ENCODE data around the gene B3GNT8.

- TF ChIP-seq GABPA (IDR thresholded peaks at IDR 0.05 in 1 of 2, conservative IDR thresholded peaks at IDR 0.05 in 1 of 2): no peak
- TF ChIP-seq, protein P1, sequence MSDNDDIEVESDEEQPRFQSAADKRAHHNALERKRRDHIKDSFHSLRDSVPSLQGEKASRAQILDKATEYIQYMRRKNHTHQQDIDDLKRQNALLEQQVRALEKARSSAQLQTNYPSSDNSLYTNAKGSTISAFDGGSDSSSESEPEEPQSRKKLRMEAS (IDR thresholded peaks at IDR 0.05): no peak
These were observed 21.4 kb downstream of the B3GNT8 start for GRCh38 chr19:41405776-41406175.

Measured in liver (tissue), 2 donors.